ENCODE data around the gene EPSTI1.

DNA sequence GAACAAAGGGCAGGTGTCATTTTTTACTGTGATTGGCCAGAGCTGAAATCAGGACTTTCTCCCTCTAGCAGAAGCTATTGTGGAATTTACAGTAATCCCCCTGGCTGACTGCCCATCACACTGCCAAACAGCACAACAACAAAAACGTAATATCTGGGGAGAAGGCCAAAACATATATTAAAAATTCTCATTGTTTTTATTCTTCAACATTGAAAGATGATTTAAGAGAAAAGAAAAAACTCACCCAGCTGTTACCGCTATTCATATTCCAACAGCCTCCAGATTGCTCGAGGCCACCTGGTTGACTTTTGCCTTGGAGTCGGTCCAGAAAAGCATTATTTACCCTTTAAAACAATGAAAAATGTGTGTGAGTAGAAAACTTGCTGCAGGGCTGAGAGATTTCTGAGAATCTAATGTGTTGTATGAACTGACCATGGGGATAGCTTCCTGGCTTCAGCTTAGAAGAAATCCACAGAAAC is 97.2 kb downstream of the EPSTI1 start:
- no peak for TF ChIP-seq HDAC2 (IDR thresholded peaks at IDR 0.05)
- TF ChIP-seq, protein P1, sequence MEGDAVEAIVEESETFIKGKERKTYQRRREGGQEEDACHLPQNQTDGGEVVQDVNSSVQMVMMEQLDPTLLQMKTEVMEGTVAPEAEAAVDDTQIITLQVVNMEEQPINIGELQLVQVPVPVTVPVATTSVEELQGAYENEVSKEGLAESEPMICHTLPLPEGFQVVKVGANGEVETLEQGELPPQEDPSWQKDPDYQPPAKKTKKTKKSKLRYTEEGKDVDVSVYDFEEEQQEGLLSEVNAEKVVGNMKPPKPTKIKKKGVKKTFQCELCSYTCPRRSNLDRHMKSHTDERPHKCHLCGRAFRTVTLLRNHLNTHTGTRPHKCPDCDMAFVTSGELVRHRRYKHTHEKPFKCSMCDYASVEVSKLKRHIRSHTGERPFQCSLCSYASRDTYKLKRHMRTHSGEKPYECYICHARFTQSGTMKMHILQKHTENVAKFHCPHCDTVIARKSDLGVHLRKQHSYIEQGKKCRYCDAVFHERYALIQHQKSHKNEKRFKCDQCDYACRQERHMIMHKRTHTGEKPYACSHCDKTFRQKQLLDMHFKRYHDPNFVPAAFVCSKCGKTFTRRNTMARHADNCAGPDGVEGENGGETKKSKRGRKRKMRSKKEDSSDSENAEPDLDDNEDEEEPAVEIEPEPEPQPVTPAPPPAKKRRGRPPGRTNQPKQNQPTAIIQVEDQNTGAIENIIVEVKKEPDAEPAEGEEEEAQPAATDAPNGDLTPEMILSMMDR (IDR thresholded peaks at IDR 0.05): no peak
- TF ChIP-seq ESRRA (IDR thresholded peaks at IDR 0.05; ENCODE audit: borderline replicate concordance, low read length): no peak
- no peak for TF ChIP-seq CHD4 (IDR thresholded peaks at IDR 0.05; ENCODE audit: borderline replicate concordance)
- TF ChIP-seq ZSCAN20 (CRISPR knock-in tag; IDR thresholded peaks at IDR 0.05): no peak
- TF ChIP-seq KDM1A (IDR thresholded peaks at IDR 0.05; ENCODE audit: low read depth): no peak
- no peak for TF ChIP-seq CHD2 (IDR thresholded peaks at IDR 0.05; ENCODE audit: low read length, partially characterized antibody)
- no peak for TF ChIP-seq EP300 (IDR thresholded peaks at IDR 0.05)
- no peak for TF ChIP-seq JUNB (IDR thresholded peaks at IDR 0.05)
- no peak for TF ChIP-seq RAD21 (conservative IDR thresholded peaks at IDR 0.05 in 1 of 2, IDR thresholded peaks at IDR 0.05 in 1 of 2)
- no peak for TF ChIP-seq TP53 (CRISPR knock-in tag; IDR thresholded peaks at IDR 0.05)
- no peak for TF ChIP-seq RCOR1 (IDR thresholded peaks at IDR 0.05; ENCODE audit: low read depth, low read length)

Measured in A549 (cell line).